Mucosa of gallbladder (tissue), 1 donor: ENCODE data around the gene EDC4. TPM values are rescaled to one million over a fixed set of nuclear protein-coding genes. Genes with fewer than 3 reads are reported as not detected.
A peak's percentile ranks its signal among the peaks of the same experiment; 100 is the strongest.

ENCODE experiments used
- DNase-seq: peaks from one replicate; pipeline ENCODE4 v3.0.0-alpha.2; 2020; ENCODE audit warnings: low spot score
- total RNA-seq: library from RNA; stranded (reverse); gene quantifications from one replicate; pipeline ENCODE4 v1.2.1, GENCODE V29; 2021
- donor health status: DM: no; HTN: no; CAD: no.

The EDC4 gene
- total RNA-seq, 1 donor from 2014 or later: 59.5 TPM

GRCh38 chr16:67878232-67878631, 5.4 kb downstream of the EDC4 start:
- no peak for DNase-seq

DNA sequence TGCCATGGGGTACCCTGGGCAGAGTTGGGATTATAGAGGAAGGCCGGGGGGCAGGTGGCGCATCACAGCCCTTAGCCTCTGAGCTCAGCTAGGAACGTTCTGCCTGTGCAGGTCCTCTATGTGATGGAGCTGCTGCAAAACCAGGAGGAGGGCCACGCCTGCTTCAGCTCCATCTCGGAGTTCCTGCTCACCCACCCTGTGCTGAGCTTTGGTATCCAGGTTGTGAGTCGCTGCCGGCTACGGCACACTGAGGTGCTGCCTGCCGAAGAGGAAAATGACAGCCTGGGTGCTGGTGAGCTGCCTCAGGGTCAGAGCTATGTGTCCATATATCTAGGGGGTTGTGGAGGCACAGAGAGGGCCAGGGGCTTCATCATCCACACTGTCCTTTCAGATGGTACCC, 6.0 kb downstream of the EDC4 start:
- DNase-seq: no peak

DNA sequence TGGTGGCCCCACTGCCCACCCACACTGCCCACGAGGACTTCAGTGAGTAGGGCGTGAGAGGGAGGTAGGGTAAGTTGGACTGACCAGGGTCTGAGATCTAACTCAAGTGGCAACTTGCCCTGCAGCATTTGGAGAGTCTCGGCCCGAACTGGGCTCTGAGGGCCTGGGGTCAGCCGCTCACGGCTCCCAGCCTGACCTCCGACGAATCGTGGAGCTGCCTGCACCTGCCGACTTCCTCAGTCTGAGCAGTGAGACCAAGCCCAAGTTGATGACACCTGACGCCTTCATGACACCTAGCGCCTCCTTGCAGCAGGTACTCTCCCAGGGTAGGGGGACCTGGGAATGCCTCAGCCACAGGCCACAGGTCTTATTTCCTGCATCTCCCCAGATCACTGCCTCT, 6.6 kb downstream of the EDC4 start:
- no peak for DNase-seq

- DNase-seq: no peak
Measured at GRCh38 chr16:67879936-67880335, 7.1 kb downstream of the EDC4 start.

DNA sequence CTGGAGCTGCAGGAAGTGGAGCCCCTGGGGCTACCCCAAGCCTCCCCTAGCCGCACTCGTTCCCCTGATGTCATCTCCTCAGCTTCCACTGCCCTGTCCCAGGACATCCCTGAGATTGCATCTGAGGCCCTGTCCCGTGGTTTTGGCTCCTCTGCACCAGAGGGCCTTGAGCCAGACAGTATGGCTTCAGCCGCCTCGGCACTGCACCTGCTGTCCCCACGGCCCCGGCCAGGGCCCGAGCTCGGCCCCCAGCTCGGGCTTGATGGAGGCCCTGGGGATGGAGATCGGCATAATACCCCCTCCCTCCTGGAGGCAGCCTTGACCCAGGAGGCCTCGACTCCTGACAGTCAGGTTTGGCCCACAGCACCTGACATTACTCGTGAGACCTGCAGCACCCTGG, 7.7 kb downstream of the EDC4 start:
- no peak for DNase-seq

GRCh38 chr16:67881621-67882161, 8.8 kb downstream of the EDC4 start:
- no peak for DNase-seq

GRCh38 chr16:67882374-67883145, 9.7 kb downstream of the EDC4 start:
- DNase-seq: no peak

DNA sequence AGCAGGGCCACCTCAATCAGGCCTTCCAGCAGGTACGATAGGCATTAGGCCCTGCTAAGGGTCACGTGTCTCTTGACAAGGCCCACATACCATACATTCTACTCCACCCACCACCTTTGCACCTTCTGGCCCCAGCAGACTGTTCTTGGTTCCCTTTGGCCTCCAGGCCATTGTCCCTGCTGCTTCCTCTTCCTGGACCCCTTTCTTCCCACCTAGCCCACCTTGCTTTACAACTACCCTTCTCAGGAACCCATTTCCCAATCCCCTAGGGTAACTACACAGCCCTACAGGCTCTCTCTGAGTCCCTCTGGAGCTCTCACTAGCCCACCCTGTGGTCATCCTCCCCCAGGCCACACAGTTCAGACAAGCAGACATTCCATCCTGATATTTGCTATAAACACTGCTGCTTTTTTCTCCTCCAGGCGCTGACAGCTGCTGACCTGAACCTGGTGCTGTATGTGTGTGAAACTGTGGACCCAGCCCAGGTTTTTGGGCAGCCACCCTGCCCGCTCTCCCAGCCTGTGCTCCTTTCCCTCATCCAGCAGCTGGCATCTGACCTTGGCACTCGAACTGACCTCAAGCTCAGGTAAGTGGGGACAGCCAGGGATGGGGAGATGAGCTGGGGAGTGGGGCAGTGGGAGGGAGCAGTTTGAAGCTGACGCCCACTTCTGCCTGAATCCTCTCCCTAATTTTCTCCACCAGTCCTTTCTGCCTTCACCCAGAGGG, 10.5 kb downstream of the EDC4 start:
- no peak for DNase-seq

- DNase-seq: peak; percentile 27
Measured at GRCh38 chr16:67883872-67884261, 11.0 kb downstream of the EDC4 start.

DNA sequence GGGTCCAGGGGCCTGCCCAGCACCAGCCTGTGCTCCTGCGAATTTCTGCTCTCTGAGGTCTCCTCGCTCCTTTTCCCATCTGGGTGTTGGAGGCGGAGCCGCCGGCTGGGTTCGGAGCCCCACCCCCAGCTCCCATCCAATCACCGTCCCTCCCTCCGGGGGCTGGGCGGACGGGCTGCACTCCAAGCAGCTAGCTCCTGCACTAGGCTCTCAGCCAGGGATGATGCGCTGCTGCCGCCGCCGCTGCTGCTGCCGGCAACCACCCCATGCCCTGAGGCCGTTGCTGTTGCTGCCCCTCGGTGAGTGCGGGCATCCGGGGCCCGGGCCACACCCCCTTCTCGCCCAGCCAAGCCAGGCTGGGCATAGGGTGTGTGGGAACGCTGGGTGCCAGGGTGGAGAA, 11.8 kb downstream of the EDC4 start, which contains the start of gene NRN1L:
NRN1L (plus strand) TSS at position 202 of the 400 bp plus-strand sequence; CDS start at position 221, 19 bp downstream.
- DNase-seq: peak; percentile 84

GRCh38 chr16:67885545-67885944, 12.7 kb downstream of the EDC4 start:
- DNase-seq: no peak

GRCh38 chr16:67885976-67886375, 13.1 kb downstream of the EDC4 start:
- DNase-seq: no peak

GRCh38 chr16:67886387-67886786, 13.5 kb downstream of the EDC4 start:
- DNase-seq: no peak

DNA sequence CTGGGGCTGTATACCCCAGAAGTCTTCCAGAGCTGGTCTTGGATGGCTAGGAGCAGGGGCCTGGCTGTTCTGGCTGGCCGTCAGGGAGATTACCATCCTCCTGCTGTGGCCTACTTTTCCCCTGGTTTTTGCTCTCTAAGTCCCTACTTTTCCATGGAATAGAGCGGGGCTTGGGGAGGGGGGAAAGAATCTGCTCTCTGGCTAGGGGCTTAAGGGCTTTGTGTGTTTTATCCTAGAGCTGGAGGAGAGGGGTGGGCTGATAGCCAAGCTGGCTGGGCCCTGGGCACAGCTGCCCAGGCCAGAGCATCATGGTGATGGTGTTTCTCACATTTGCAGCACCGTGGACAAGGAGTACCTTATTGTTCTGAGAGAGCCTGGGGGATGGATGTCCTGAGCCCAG, 15.5 kb downstream of the EDC4 start:
- no peak for DNase-seq

GRCh38 chr16:67892375-67892774, 19.5 kb downstream of the EDC4 start:
- DNase-seq: no peak

DNA sequence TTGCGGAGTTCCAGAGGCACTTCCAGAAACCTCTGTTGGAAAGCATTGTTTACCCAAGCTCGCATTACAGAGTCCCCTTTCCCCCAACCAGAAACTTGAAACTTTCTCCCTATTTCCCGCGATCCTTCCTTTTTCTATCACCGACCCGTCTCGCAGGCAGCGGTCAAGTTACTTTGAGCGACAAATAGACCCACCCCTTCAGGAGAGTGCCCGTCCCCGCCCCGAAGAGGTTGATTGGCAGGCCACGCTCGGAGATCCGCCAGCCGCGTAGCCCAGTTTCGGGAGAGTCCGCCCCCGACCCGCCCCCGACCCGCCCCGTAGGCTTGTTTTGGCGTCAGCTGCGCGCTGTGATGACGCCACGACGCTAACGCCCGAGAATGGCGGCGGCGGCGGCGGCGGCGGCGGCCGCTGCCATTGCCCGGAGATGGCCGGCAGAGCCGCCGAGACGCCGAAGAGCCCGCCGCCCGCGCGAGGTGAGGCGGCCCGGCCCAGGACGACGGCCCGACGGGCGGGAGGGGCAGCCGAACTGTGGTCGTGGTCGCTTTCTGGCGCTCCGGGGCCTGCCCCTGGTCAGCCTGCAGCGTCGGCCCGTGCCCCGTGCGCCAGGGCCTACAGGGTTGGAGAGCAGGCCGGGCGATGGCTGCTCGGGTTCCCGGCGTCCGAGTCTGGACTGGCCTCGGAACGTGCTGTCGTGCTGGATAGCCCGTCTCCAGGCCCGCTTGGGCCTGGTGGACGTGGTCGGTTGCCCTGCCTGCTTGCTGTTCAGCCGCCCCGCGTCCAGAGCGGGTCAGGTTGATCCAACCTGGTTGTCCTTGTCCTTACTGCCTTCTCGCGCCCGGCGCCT, 20.3 kb downstream of the EDC4 start, which contains the start of gene PSKH1:
PSKH1 (plus strand) TSS at position 356 of the 844 bp plus-strand sequence. CDS start 15,496 bp downstream, outside the sequence.
- DNase-seq: peak; percentile 96

DNA sequence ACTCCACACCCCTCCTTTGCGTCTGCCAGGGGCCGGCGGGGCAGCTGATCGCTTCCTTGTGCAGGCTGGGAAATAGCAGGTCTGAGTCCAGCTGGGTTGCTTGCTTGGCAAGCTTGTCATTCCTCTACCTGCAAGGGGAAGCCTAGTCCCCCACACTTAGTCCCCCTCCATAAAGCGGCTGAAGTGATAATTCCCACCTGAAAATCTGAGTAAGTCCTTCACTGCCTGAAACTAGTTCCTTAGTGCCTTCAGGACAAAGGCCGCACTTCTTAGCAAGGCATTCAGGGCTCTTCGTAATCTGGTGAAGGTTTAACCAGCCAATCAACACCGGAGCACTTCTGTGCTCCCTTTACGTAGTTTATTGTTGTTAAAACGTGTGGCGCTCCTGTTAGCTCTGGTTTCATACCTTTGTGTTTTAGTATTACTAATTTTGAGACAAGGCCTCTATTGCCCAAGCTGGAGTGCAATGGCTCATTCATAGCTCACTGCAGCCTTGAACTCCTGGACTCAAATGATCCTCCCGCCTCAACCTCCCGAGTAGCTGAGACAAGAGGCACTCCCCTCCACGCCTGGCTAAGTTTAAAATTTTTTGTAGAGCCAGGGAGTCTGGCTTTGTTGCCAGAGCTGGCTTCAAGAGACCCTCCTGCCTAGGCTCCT, 21.0 kb downstream of the EDC4 start:
- DNase-seq: no peak

DNA sequence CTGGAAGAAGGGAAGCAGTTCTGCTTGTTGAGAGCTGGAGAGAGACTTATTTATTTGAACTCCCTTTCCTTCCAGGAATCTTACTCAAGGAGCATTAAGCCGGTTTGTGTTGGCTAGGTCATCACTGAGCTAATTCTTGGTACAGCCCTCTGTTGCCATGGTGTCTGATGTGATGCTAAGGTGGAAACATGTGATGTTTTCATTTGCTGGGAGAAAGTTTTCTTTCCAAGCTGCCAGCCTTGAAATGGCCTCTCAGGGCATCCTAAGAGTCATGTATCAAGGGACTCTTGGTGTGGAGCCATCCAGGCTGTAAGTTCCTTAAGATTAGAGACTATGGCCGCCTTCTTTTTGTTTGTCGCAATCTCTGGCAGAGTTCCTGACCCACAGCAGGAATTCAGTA, 24.4 kb downstream of the EDC4 start:
- no peak for DNase-seq

- no peak for DNase-seq
Measured at GRCh38 chr16:67901734-67902133, 28.9 kb downstream of the EDC4 start.

GRCh38 chr16:67902831-67903230, 30.0 kb downstream of the EDC4 start:
- DNase-seq: no peak
